Embryonic facial prominence (tissue), 1 donor: ENCODE data around the gene REV3L.
"Not testable (repeated sequence)": the region's sequence is repeated elsewhere in the genome, so short reads cannot be mapped to it uniquely, and the experiment has no call there.

Experiments
- DNase-seq: peaks from one replicate; pipeline ENCODE4 v3.0.0-alpha.2; 2016; ENCODE audit errors: extremely low spot score

The REV3L gene

GRCh38 chr6:111492499-111492898 is 9.5 kb upstream of the REV3L start:
- DNase-seq, result no peak

GRCh38 chr6:111490067-111490466 is 7.0 kb upstream of the REV3L start:
- DNase-seq, result no peak

GRCh38 chr6:111487661-111488060 is 4.6 kb upstream of the REV3L start:
- no peak for DNase-seq

GRCh38 chr6:111486921-111487320 is 3.9 kb upstream of the REV3L start:
- DNase-seq, result no peak

- DNase-seq, result no peak
Observed at GRCh38 chr6:111486475-111486874, 3.5 kb upstream of the REV3L start.

GRCh38 chr6:111485342-111485741 is 2.3 kb upstream of the REV3L start:
- no peak for DNase-seq

GRCh38 chr6:111484633-111484930 is 1.6 kb upstream of the REV3L start:
- no peak for DNase-seq

GRCh38 chr6:111483736-111484632 is 966 bp upstream of the REV3L start:
- peak; percentile 80 for DNase-seq

- peak; percentile 61 for DNase-seq
Observed at GRCh38 chr6:111482188-111482958, 645 bp downstream of the REV3L start.

GRCh38 chr6:111481836-111482187 is 1.2 kb downstream of the REV3L start:
- DNase-seq, result no peak

GRCh38 chr6:111480988-111481822 is 1.8 kb downstream of the REV3L start:
- DNase-seq, result no peak

GRCh38 chr6:111478749-111479148 is 4.3 kb downstream of the REV3L start:
- DNase-seq, result no peak

- DNase-seq, result no peak
Observed at GRCh38 chr6:111478064-111478476, 4.9 kb downstream of the REV3L start.

GRCh38 chr6:111477481-111477938 is 5.5 kb downstream of the REV3L start:
- no peak for DNase-seq

GRCh38 chr6:111476061-111476460 is 7.0 kb downstream of the REV3L start:
- not testable (repeated sequence) for DNase-seq

GRCh38 chr6:111474771-111475170 is 8.2 kb downstream of the REV3L start:
- no peak for DNase-seq

- no peak for DNase-seq
Observed at GRCh38 chr6:111474106-111474505, 8.9 kb downstream of the REV3L start.

- DNase-seq, result no peak
Observed at GRCh38 chr6:111472933-111473435, 10.0 kb downstream of the REV3L start.

- no peak for DNase-seq
Observed at GRCh38 chr6:111471958-111472357, 11.1 kb downstream of the REV3L start.

GRCh38 chr6:111471533-111471932 is 11.5 kb downstream of the REV3L start:
- no peak for DNase-seq

GRCh38 chr6:111470991-111471390 is 12.0 kb downstream of the REV3L start:
- DNase-seq, result no peak

GRCh38 chr6:111469543-111469942 is 13.5 kb downstream of the REV3L start:
- no peak for DNase-seq
